Measurements from ENCODE around the gene ANKS1B.

Gene ANKS1B

GRCh38 chr12:98724384-98725155 lies 1260.2 kb downstream of the ANKS1B start:
- no peak for DNase-seq
- peaks cover 10 to 56% (median 31%) of the 10 kb centered on the region in 4 experiments for H3K36me3 ChIP-seq (ENCODE audit: control insufficient read depth in 4 of 4, insufficient read depth in 4 of 4, low read length in 3 of 4)
- H3K4me3 ChIP-seq (ENCODE audit: control insufficient read depth in 1 of 7, extremely low read depth in 1 of 7, insufficient read depth in 4 of 7, low read depth in 2 of 7, low read length in 6 of 7), result no peak overlapping the region
- ChIA-PET POLR2A (no interaction called here), CTCF (interaction anchor here (1.0 to 1.7 kb wide), 2 partner anchors 10 to 12 kb away, joined by 3 to 4 read pairs; no protein-coding TSS in a partner anchor)
- no peaks in the 10 kb centered on the region for H3K27me3 ChIP-seq (replicated peaks in 2 of 5; ENCODE audit: control insufficient read depth in 4 of 5, insufficient read depth in 5 of 5, low read length in 4 of 5)
- H3K4me1 ChIP-seq (ENCODE audit: control extremely low read depth in 1 of 4, control insufficient read depth in 4 of 4, insufficient read depth in 4 of 4, low read length in 3 of 4), result peaks cover 0 to 12% (median 3%) of the 10 kb centered on the region in 4 experiments
- H3K27ac ChIP-seq (ENCODE audit: insufficient read depth in 1 of 2, low read depth in 1 of 2, low read length in 2 of 2, poor library complexity in 1 of 2, severe bottlenecking in 2 of 2), result no peak overlapping the region
- 100% methylated on average over 2 of the region's 5 CpGs for WGBS (ENCODE audit: insufficient coverage)
- H3K9me3 ChIP-seq (ENCODE audit: control extremely low read depth in 1 of 5, control insufficient read depth in 4 of 5, insufficient read depth in 2 of 5, low read depth in 1 of 5, low read length in 4 of 5), result no peaks in the 10 kb centered on the region

GRCh38 chr12:98721204-98721702 lies 1263.5 kb downstream of the ANKS1B start:
- H3K27ac ChIP-seq (ENCODE audit: insufficient read depth in 1 of 2, low read depth in 1 of 2, low read length in 2 of 2, poor library complexity in 1 of 2, severe bottlenecking in 2 of 2), result no peak overlapping the region
- H3K4me3 ChIP-seq (ENCODE audit: control insufficient read depth in 1 of 7, extremely low read depth in 1 of 7, insufficient read depth in 4 of 7, low read depth in 2 of 7, low read length in 6 of 7), result no peak overlapping the region
- H3K9me3 ChIP-seq (ENCODE audit: control extremely low read depth in 1 of 5, control insufficient read depth in 4 of 5, insufficient read depth in 2 of 5, low read depth in 1 of 5, low read length in 4 of 5), result no peaks in the 10 kb centered on the region
- H3K36me3 ChIP-seq (ENCODE audit: control insufficient read depth in 4 of 4, insufficient read depth in 4 of 4, low read length in 3 of 4), result peaks cover 7 to 38% (median 22%) of the 10 kb centered on the region in 4 experiments
- ChIA-PET CTCF (interaction anchor here (0.6 to 2.0 kb wide), 3 partner anchors 12 to 22 kb away, joined by 3 to 4 read pairs (median 3); no protein-coding TSS in a partner anchor), POLR2A (no interaction called here)
- no CpG with 5 or more reads among the region's 2 CpGs for WGBS (ENCODE audit: insufficient coverage)
- no peak for DNase-seq
- no peaks in the 10 kb centered on the region for H3K27me3 ChIP-seq (replicated peaks in 2 of 5; ENCODE audit: control insufficient read depth in 4 of 5, insufficient read depth in 5 of 5, low read length in 4 of 5)
- peaks cover 0 to 14% (median 3%) of the 10 kb centered on the region in 4 experiments for H3K4me1 ChIP-seq (ENCODE audit: control extremely low read depth in 1 of 4, control insufficient read depth in 4 of 4, insufficient read depth in 4 of 4, low read length in 3 of 4)

- DNase-seq, result peak in 1 of 3 donors; percentile 11
- H3K4me3 ChIP-seq (ENCODE audit: control insufficient read depth in 1 of 7, extremely low read depth in 1 of 7, insufficient read depth in 4 of 7, low read depth in 2 of 7, low read length in 6 of 7), result no peak overlapping the region
- H3K27ac ChIP-seq (ENCODE audit: insufficient read depth in 1 of 2, low read depth in 1 of 2, low read length in 2 of 2, poor library complexity in 1 of 2, severe bottlenecking in 2 of 2), result no peak overlapping the region
- peaks cover 8 to 30% (median 18%) of the 10 kb centered on the region in 4 experiments for H3K36me3 ChIP-seq (ENCODE audit: control insufficient read depth in 4 of 4, insufficient read depth in 4 of 4, low read length in 3 of 4)
- no peaks in the 10 kb centered on the region for H3K27me3 ChIP-seq (replicated peaks in 2 of 5; ENCODE audit: control insufficient read depth in 4 of 5, insufficient read depth in 5 of 5, low read length in 4 of 5)
- WGBS (ENCODE audit: insufficient coverage), result 100% methylated on average over 4 of the region's 6 CpGs
- H3K9me3 ChIP-seq (ENCODE audit: control extremely low read depth in 1 of 5, control insufficient read depth in 4 of 5, insufficient read depth in 2 of 5, low read depth in 1 of 5, low read length in 4 of 5), result no peaks in the 10 kb centered on the region
- H3K4me1 ChIP-seq (ENCODE audit: control extremely low read depth in 1 of 4, control insufficient read depth in 4 of 4, insufficient read depth in 4 of 4, low read length in 3 of 4), result peaks cover 0 to 14% (median 3%) of the 10 kb centered on the region in 4 experiments
- CTCF ChIA-PET, result interaction anchor here (2.0 kb wide), 1 partner anchor 17 kb away, joined by 4 read pairs; no protein-coding TSS in a partner anchor
- POLR2A ChIA-PET, result no interaction called here
These were observed 1264.9 kb downstream of the ANKS1B start for GRCh38 chr12:98719515-98720504.

DNA sequence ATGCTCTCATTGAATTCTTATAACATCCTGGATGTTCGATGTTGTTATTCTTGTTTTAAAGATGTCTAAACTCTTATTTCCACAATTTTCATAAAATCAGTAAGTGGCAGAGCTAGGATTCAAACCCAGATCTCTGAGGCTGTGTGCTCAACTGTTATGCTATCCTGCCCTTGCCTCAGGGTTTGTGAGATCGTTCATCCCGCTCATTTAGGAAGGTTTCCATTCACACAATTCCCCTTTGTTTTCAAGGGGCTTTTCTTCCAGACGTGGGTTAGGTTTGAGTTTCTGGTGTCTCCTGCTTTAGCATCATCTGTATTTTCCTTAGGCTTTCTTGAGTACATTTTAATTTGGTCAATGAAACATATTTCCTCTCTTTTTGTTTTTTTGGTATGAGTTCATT lies 1270.3 kb downstream of the ANKS1B start:
- H3K4me1 ChIP-seq (ENCODE audit: control extremely low read depth in 1 of 4, control insufficient read depth in 4 of 4, insufficient read depth in 4 of 4, low read length in 3 of 4), result peaks cover 0 to under 1% (median 0%) of the 10 kb centered on the region in 4 experiments
- DNase-seq, result no peak
- WGBS (ENCODE audit: insufficient coverage), result 100% methylated on average over 2 of the region's 4 CpGs
- H3K4me3 ChIP-seq (ENCODE audit: control insufficient read depth in 1 of 7, extremely low read depth in 1 of 7, insufficient read depth in 4 of 7, low read depth in 2 of 7, low read length in 6 of 7), result no peak overlapping the region
- H3K9me3 ChIP-seq (ENCODE audit: control extremely low read depth in 1 of 5, control insufficient read depth in 4 of 5, insufficient read depth in 2 of 5, low read depth in 1 of 5, low read length in 4 of 5), result no peaks in the 10 kb centered on the region
- POLR2A ChIA-PET, result no interaction called here
- H3K27me3 ChIP-seq (replicated peaks in 2 of 5; ENCODE audit: control insufficient read depth in 4 of 5, insufficient read depth in 5 of 5, low read length in 4 of 5), result no peaks in the 10 kb centered on the region
- peaks cover 13 to 37% (median 22%) of the 10 kb centered on the region in 4 experiments for H3K36me3 ChIP-seq (ENCODE audit: control insufficient read depth in 4 of 4, insufficient read depth in 4 of 4, low read length in 3 of 4)
- CTCF ChIA-PET, result no interaction called here
- no peak overlapping the region for H3K27ac ChIP-seq (ENCODE audit: insufficient read depth in 1 of 2, low read depth in 1 of 2, low read length in 2 of 2, poor library complexity in 1 of 2, severe bottlenecking in 2 of 2)

DNA sequence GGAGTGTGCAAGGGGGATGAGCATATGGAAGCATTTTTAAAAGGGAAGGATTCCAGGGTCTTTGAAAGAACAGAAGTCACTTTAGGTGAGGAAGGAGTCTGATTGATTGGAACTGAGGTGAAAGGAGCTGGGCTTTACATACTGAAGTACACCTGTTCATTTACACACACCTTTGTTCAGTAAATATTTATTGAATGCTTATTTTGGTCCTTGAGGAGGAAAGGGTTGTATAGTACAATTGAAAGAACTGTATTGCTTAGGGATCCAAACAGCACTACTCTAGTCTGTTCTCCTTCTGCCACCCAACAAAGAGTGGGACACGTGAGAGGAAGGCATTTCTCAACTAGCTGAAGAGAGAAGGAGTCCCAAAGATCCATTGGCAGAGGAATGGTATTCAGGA lies 1275.7 kb downstream of the ANKS1B start:
- Histone ChIP-seq H3K27ac (ENCODE audit: insufficient read depth in 1 of 2, low read depth in 1 of 2, low read length in 2 of 2, poor library complexity in 1 of 2, severe bottlenecking in 2 of 2) (no peak overlapping the region), H3K9me3 (ENCODE audit: control extremely low read depth in 1 of 5, control insufficient read depth in 4 of 5, insufficient read depth in 2 of 5, low read depth in 1 of 5, low read length in 4 of 5) (no peaks in the 10 kb centered on the region), H3K4me1 (ENCODE audit: control extremely low read depth in 1 of 4, control insufficient read depth in 4 of 4, insufficient read depth in 4 of 4, low read length in 3 of 4) (no peaks in the 10 kb centered on the region), H3K36me3 (ENCODE audit: control insufficient read depth in 4 of 4, insufficient read depth in 4 of 4, low read length in 3 of 4) (peaks cover 10 to 41% (median 32%) of the 10 kb centered on the region in 4 experiments), H3K4me3 (ENCODE audit: control insufficient read depth in 1 of 7, extremely low read depth in 1 of 7, insufficient read depth in 4 of 7, low read depth in 2 of 7, low read length in 6 of 7) (no peak overlapping the region), H3K27me3 (replicated peaks in 2 of 5; ENCODE audit: control insufficient read depth in 4 of 5, insufficient read depth in 5 of 5, low read length in 4 of 5) (no peaks in the 10 kb centered on the region)
- WGBS (ENCODE audit: insufficient coverage), result 100% methylated on average over 1 of the region's 1 CpG
- CTCF ChIA-PET, result no interaction called here
- POLR2A ChIA-PET, result no interaction called here
- DNase-seq, result no peak

DNA sequence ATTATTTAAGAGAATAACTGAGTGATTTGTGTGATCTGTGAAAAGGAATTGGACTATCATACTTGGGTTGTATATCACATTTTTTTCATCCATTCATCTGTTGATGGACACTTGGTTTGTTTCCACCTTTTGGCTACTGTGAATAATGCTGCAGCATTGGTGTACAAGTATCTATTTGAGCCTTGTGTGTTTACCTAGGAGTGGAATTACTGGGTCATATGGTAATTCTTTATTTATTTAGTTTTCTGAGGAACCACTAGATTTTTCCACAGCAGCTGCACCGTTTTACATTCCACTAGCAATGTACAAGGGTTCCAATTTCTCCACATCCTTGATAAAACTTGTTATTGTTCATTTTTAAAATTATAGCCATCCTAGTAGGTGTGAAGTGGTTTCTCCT lies 1283.6 kb downstream of the ANKS1B start:
- Histone ChIP-seq H3K9me3 (ENCODE audit: control extremely low read depth in 1 of 5, control insufficient read depth in 4 of 5, insufficient read depth in 2 of 5, low read depth in 1 of 5, low read length in 4 of 5) (no peaks in the 10 kb centered on the region), H3K36me3 (ENCODE audit: control insufficient read depth in 4 of 4, insufficient read depth in 4 of 4, low read length in 3 of 4) (peaks cover 5 to 33% (median 9%) of the 10 kb centered on the region in 4 experiments), H3K4me3 (ENCODE audit: control insufficient read depth in 1 of 7, extremely low read depth in 1 of 7, insufficient read depth in 4 of 7, low read depth in 2 of 7, low read length in 6 of 7) (no peak overlapping the region), H3K4me1 (ENCODE audit: control extremely low read depth in 1 of 4, control insufficient read depth in 4 of 4, insufficient read depth in 4 of 4, low read length in 3 of 4) (peaks cover 0 to 3% (median 0%) of the 10 kb centered on the region in 4 experiments), H3K27me3 (replicated peaks in 2 of 5; ENCODE audit: control insufficient read depth in 4 of 5, insufficient read depth in 5 of 5, low read length in 4 of 5) (no peaks in the 10 kb centered on the region), H3K27ac (ENCODE audit: insufficient read depth in 1 of 2, low read depth in 1 of 2, low read length in 2 of 2, poor library complexity in 1 of 2, severe bottlenecking in 2 of 2) (no peak overlapping the region)
- WGBS (ENCODE audit: insufficient coverage), result no CpG with 5 or more reads among the region's 1 CpG
- ChIA-PET POLR2A (no interaction called here), CTCF (no interaction called here)
- DNase-seq, result no peak
